OCI-LY7 (cell line): ENCODE results near the gene ACADL.

Source experiments
- CTCF ChIP-seq: fragments of 200-600 bp; sonication (generic); conservative IDR thresholded peaks from 2 replicates; pipeline ENCODE4 v1.5.1; 2014; ENCODE audit warnings: mild to moderate bottlenecking, antibody characterized with exemption, low read length, moderate library complexity, mixed read lengths
- EZH2phosphoT487 ChIP-seq: fragments of 200-600 bp; sonication (generic); IDR thresholded peaks from 2 replicates; pipeline ENCODE4 v1.6.1; 2018; ENCODE audit warnings: low read depth, borderline replicate concordance, mild to moderate bottlenecking, mixed run types, antibody characterized with exemption, low read length, moderate library complexity, mixed read lengths

GRCh38 chr2:210174086-210174485 lies 51.2 kb downstream of the ACADL start:
- TF ChIP-seq CTCF (no peak), EZH2phosphoT487 (no peak)
